ENCODE data around the gene GHR.

GHR gene

DNA sequence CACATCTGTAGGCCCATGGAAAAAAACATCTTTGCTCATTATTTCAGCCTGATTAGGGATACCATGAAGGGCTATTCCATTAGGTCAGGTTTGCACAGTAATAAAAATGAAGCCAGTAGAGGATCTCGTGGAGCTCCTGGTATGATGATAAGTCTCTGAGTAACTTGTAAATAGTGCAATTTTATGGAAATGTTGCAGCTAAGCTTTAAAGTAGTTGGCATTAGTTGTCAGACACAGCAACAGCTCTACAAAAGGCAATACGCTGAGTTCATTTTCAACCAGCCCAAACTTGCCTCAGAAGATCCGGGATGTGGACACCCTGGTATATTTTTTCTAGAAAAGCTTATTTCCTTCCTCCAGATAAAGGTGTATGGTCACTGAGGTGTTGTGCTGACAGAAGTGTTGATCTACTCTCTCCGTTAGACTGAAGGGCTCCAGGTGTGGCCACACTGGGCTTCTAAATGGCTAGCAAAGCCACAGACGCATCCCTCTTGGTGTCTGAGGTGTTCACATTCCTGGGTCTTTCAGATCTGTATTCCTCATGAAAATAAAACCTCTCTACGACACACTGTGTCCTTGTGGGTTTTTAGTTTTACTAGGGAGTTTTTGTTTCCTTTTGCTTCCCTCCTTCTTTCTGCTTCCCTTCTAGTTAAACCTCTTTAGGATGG, 141.6 kb downstream of the GHR start:
- no peaks in the 10 kb centered on the region for H3K36me3 ChIP-seq (ENCODE audit: control insufficient read depth in 4 of 4, insufficient read depth in 4 of 4, low read length in 3 of 4)
- no peak overlapping the region for H3K27ac ChIP-seq (ENCODE audit: insufficient read depth in 1 of 2, low read depth in 1 of 2, low read length in 2 of 2, poor library complexity in 1 of 2, severe bottlenecking in 2 of 2)
- no peak for DNase-seq
- ChIA-PET POLR2A (no interaction called here), CTCF (no interaction called here)
- no peaks in the 10 kb centered on the region for H3K4me1 ChIP-seq (ENCODE audit: control extremely low read depth in 1 of 4, control insufficient read depth in 4 of 4, insufficient read depth in 4 of 4, low read length in 3 of 4)
- H3K9me3 ChIP-seq (ENCODE audit: control extremely low read depth in 1 of 5, control insufficient read depth in 4 of 5, insufficient read depth in 2 of 5, low read depth in 1 of 5, low read length in 4 of 5), result no peaks in the 10 kb centered on the region
- WGBS (ENCODE audit: insufficient coverage), result 100% methylated on average over 3 of the region's 6 CpGs
- no peak overlapping the region for H3K4me3 ChIP-seq (ENCODE audit: control insufficient read depth in 1 of 7, extremely low read depth in 1 of 7, insufficient read depth in 4 of 7, low read depth in 2 of 7, low read length in 6 of 7)
- no peaks in the 10 kb centered on the region for H3K27me3 ChIP-seq (replicated peaks in 2 of 5; ENCODE audit: control insufficient read depth in 4 of 5, insufficient read depth in 5 of 5, low read length in 4 of 5)

- 100% methylated on average over 1 of the region's 5 CpGs for whole genome bisulfite sequencing (ENCODE audit: insufficient coverage)
- Histone ChIP-seq H3K36me3 (ENCODE audit: control insufficient read depth in 4 of 4, insufficient read depth in 4 of 4, low read length in 3 of 4) (no peaks in the 10 kb centered on the region), H3K27ac (ENCODE audit: insufficient read depth in 1 of 2, low read depth in 1 of 2, low read length in 2 of 2, poor library complexity in 1 of 2, severe bottlenecking in 2 of 2) (no peak overlapping the region), H3K27me3 (replicated peaks in 2 of 5; ENCODE audit: control insufficient read depth in 4 of 5, insufficient read depth in 5 of 5, low read length in 4 of 5) (peaks cover 0 to 1% (median 0%) of the 10 kb centered on the region in 5 experiments), H3K4me3 (ENCODE audit: control insufficient read depth in 1 of 7, extremely low read depth in 1 of 7, insufficient read depth in 4 of 7, low read depth in 2 of 7, low read length in 6 of 7) (no peak overlapping the region), H3K4me1 (ENCODE audit: control extremely low read depth in 1 of 4, control insufficient read depth in 4 of 4, insufficient read depth in 4 of 4, low read length in 3 of 4) (no peaks in the 10 kb centered on the region), H3K9me3 (ENCODE audit: control extremely low read depth in 1 of 5, control insufficient read depth in 4 of 5, insufficient read depth in 2 of 5, low read depth in 1 of 5, low read length in 4 of 5) (no peaks in the 10 kb centered on the region)
- CTCF ChIA-PET, result interaction anchor here (1.0 to 1.2 kb wide), 2 partner anchors 12 to 16 kb away, joined by 3 read pairs; no protein-coding TSS in a partner anchor
- POLR2A ChIA-PET, result no interaction called here
- no peak for DNase-seq
Observed at GRCh38 chr5:42566652-42567295, 143.5 kb downstream of the GHR start.

GRCh38 chr5:42569325-42569724, 146.1 kb downstream of the GHR start:
- ChIA-PET CTCF (no interaction called here), POLR2A (no interaction called here)
- H3K27me3 ChIP-seq (replicated peaks in 2 of 5; ENCODE audit: control insufficient read depth in 4 of 5, insufficient read depth in 5 of 5, low read length in 4 of 5), result peaks cover 0 to 2% (median 0%) of the 10 kb centered on the region in 5 experiments
- no peak overlapping the region for H3K4me3 ChIP-seq (ENCODE audit: control insufficient read depth in 1 of 7, extremely low read depth in 1 of 7, insufficient read depth in 4 of 7, low read depth in 2 of 7, low read length in 6 of 7)
- H3K4me1 ChIP-seq (ENCODE audit: control extremely low read depth in 1 of 4, control insufficient read depth in 4 of 4, insufficient read depth in 4 of 4, low read length in 3 of 4), result no peaks in the 10 kb centered on the region
- H3K27ac ChIP-seq (ENCODE audit: insufficient read depth in 1 of 2, low read depth in 1 of 2, low read length in 2 of 2, poor library complexity in 1 of 2, severe bottlenecking in 2 of 2), result no peak overlapping the region
- no peaks in the 10 kb centered on the region for H3K9me3 ChIP-seq (ENCODE audit: control extremely low read depth in 1 of 5, control insufficient read depth in 4 of 5, insufficient read depth in 2 of 5, low read depth in 1 of 5, low read length in 4 of 5)
- 80% methylated on average over 1 of the region's 2 CpGs for WGBS (ENCODE audit: insufficient coverage)
- no peaks in the 10 kb centered on the region for H3K36me3 ChIP-seq (ENCODE audit: control insufficient read depth in 4 of 4, insufficient read depth in 4 of 4, low read length in 3 of 4)
- DNase-seq, result no peak

DNA sequence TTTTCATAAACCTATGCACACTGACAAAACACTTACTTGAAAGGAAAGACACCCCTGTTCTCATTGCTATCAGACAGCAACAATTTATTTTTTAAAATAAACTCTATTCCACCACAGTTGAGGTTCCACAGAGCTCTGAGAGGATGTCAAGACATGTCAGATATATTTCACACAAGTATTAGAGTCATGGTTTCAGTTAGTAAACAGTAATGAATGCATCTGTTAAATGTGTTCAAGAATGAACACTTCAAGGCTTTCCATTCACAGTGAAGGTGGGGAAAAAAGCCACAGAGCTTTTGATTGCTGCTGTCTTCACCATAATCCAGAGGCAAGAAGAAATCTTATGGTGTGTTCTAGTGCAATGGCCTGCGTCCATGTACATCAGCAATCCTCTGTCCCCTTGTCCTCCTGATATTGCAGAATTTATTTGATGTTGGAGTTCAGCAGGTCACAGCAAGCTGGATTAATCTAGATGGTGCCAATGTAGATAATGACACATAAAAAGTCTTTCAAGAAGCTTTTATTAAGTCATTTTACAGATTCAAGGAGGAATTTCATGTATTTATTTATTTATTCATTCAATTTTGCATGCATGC, 146.8 kb downstream of the GHR start:
- Histone ChIP-seq H3K27me3 (replicated peaks in 2 of 5; ENCODE audit: control insufficient read depth in 4 of 5, insufficient read depth in 5 of 5, low read length in 4 of 5) (peaks cover 0 to 2% (median 0%) of the 10 kb centered on the region in 5 experiments), H3K36me3 (ENCODE audit: control insufficient read depth in 4 of 4, insufficient read depth in 4 of 4, low read length in 3 of 4) (no peaks in the 10 kb centered on the region), H3K9me3 (ENCODE audit: control extremely low read depth in 1 of 5, control insufficient read depth in 4 of 5, insufficient read depth in 2 of 5, low read depth in 1 of 5, low read length in 4 of 5) (no peaks in the 10 kb centered on the region), H3K4me1 (ENCODE audit: control extremely low read depth in 1 of 4, control insufficient read depth in 4 of 4, insufficient read depth in 4 of 4, low read length in 3 of 4) (no peaks in the 10 kb centered on the region), H3K4me3 (ENCODE audit: control insufficient read depth in 1 of 7, extremely low read depth in 1 of 7, insufficient read depth in 4 of 7, low read depth in 2 of 7, low read length in 6 of 7) (no peak overlapping the region), H3K27ac (ENCODE audit: insufficient read depth in 1 of 2, low read depth in 1 of 2, low read length in 2 of 2, poor library complexity in 1 of 2, severe bottlenecking in 2 of 2) (no peak overlapping the region)
- no peak for DNase-seq
- CTCF ChIA-PET, result interaction anchor here (1.6 kb wide), 1 partner anchor 197 kb away, joined by 5 read pairs; no protein-coding TSS in a partner anchor
- POLR2A ChIA-PET, result no interaction called here
- no CpG with 5 or more reads among the region's 1 CpG for WGBS (ENCODE audit: insufficient coverage)

- Histone ChIP-seq H3K27ac (ENCODE audit: insufficient read depth in 1 of 2, low read depth in 1 of 2, low read length in 2 of 2, poor library complexity in 1 of 2, severe bottlenecking in 2 of 2) (no peak overlapping the region), H3K27me3 (replicated peaks in 2 of 5; ENCODE audit: control insufficient read depth in 4 of 5, insufficient read depth in 5 of 5, low read length in 4 of 5) (peaks cover 0 to 2% (median 0%) of the 10 kb centered on the region in 5 experiments), H3K36me3 (ENCODE audit: control insufficient read depth in 4 of 4, insufficient read depth in 4 of 4, low read length in 3 of 4) (no peaks in the 10 kb centered on the region), H3K4me1 (ENCODE audit: control extremely low read depth in 1 of 4, control insufficient read depth in 4 of 4, insufficient read depth in 4 of 4, low read length in 3 of 4) (no peaks in the 10 kb centered on the region), H3K4me3 (ENCODE audit: control insufficient read depth in 1 of 7, extremely low read depth in 1 of 7, insufficient read depth in 4 of 7, low read depth in 2 of 7, low read length in 6 of 7) (no peak overlapping the region), H3K9me3 (ENCODE audit: control extremely low read depth in 1 of 5, control insufficient read depth in 4 of 5, insufficient read depth in 2 of 5, low read depth in 1 of 5, low read length in 4 of 5) (no peaks in the 10 kb centered on the region)
- ChIA-PET POLR2A (no interaction called here), CTCF (interaction anchor here (1.3 to 1.6 kb wide), 2 partner anchors 12 to 196 kb away, joined by 5 to 6 read pairs; no protein-coding TSS in a partner anchor)
- no peak for DNase-seq
- 93% methylated on average over 6 of the region's 8 CpGs for WGBS (ENCODE audit: insufficient coverage)
Observed at GRCh38 chr5:42570966-42571960, 148.0 kb downstream of the GHR start.

GRCh38 chr5:42572313-42572712, 149.1 kb downstream of the GHR start:
- Histone ChIP-seq H3K9me3 (ENCODE audit: control extremely low read depth in 1 of 5, control insufficient read depth in 4 of 5, insufficient read depth in 2 of 5, low read depth in 1 of 5, low read length in 4 of 5) (no peaks in the 10 kb centered on the region), H3K4me3 (ENCODE audit: control insufficient read depth in 1 of 7, extremely low read depth in 1 of 7, insufficient read depth in 4 of 7, low read depth in 2 of 7, low read length in 6 of 7) (no peak overlapping the region), H3K36me3 (ENCODE audit: control insufficient read depth in 4 of 4, insufficient read depth in 4 of 4, low read length in 3 of 4) (no peaks in the 10 kb centered on the region), H3K27me3 (replicated peaks in 2 of 5; ENCODE audit: control insufficient read depth in 4 of 5, insufficient read depth in 5 of 5, low read length in 4 of 5) (peaks cover 0 to 2% (median 0%) of the 10 kb centered on the region in 5 experiments), H3K4me1 (ENCODE audit: control extremely low read depth in 1 of 4, control insufficient read depth in 4 of 4, insufficient read depth in 4 of 4, low read length in 3 of 4) (no peaks in the 10 kb centered on the region), H3K27ac (ENCODE audit: insufficient read depth in 1 of 2, low read depth in 1 of 2, low read length in 2 of 2, poor library complexity in 1 of 2, severe bottlenecking in 2 of 2) (no peak overlapping the region)
- CTCF ChIA-PET, result interaction anchor here (1.3 to 2.4 kb wide), 3 partner anchors 11 to 13 kb away, joined by 5 to 10 read pairs (median 6); no protein-coding TSS in a partner anchor
- POLR2A ChIA-PET, result no interaction called here
- no peak for DNase-seq
- WGBS (ENCODE audit: insufficient coverage), result 92% methylated on average over 3 of the region's 3 CpGs
